HepG2 (cell line): Measurements from ENCODE around the gene HPD. TPM values are rescaled to one million over a fixed set of nuclear protein-coding genes. Genes with fewer than 3 reads are reported as not detected.

Experiments
- ATAC-seq: fragments of 200-7000 bp; cut with Tn5 transposase; 3 replicates; pipeline ENCODE4 v1.9.1; 2020; ENCODE audit warnings: mild to moderate bottlenecking, moderate library complexity
- BruUV-seq: library from RNA; stranded (reverse); fragments of 400-500 nt; replicated peaks from 2 replicates; lab custom pipeline; 2021; lab: Mats Ljungman, UMichigan
- CTCF ChIA-PET: fragments of 300-600 bp; formaldehyde crosslinking; extraction: SDS; loops from one replicate; lab custom pipeline; 2021; ENCODE audit warnings: low total read pairs, inconsistent platforms, low intra/inter-chr PET ratio; lab: Yijun Ruan, JAX
- POLR2A ChIA-PET: fragments of 350-600 bp; sonication (Branson Sonifier 250); formaldehyde crosslinking; loops from one replicate; lab custom pipeline; 2020; ENCODE audit warnings: antibody characterized with exemption, inconsistent platforms; lab: Yijun Ruan, JAX
- DNase-seq: peaks from one replicate; pipeline ENCODE4 v3.0.0-alpha.2; 2015; ENCODE audit warnings: low spot score
- FAIRE-seq: peaks from 3 replicates; lab custom pipeline; 2011; peaks lifted over from hg19 to GRCh38; lab: Jason Lieb, UNC
- H2AFZ ChIP-seq: one replicate; pipeline ENCODE4 v1.6.1; 2011; ENCODE audit warnings: low read length, inconsistent platforms
- H3K27ac ChIP-seq: fragments of 300-600 bp; 3 replicates; pipeline ENCODE4 v1.8.0; 2011; ENCODE audit warnings: mixed run types, mild to moderate bottlenecking, mixed read lengths, low read length, inconsistent platforms; ENCODE audit not compliant: insufficient read depth; ENCODE audit errors: extremely low read length
- H3K27me3 ChIP-seq, 2 experiments: fragments of 200-600 bp in 1 of 2; 2 replicates in 1 of 2; 3 replicates in 1 of 2; pipeline versions ENCODE4 v1.6.0 to v1.8.0; 2011; ENCODE audit warnings: low read length in 2 of 2, mild to moderate bottlenecking in 2 of 2, moderate library complexity in 2 of 2, inconsistent platforms in 1 of 2; ENCODE audit not compliant: insufficient read depth in 2 of 2, control insufficient read depth in 1 of 2
- H3K36me3 ChIP-seq, 2 experiments: fragments of 200-600 bp in 1 of 2; replicated peaks in 1 of 2; 2 replicates in 1 of 2; 3 replicates in 1 of 2; pipeline versions ENCODE4 v1.5.1 to v1.8.0; 2011; ENCODE audit warnings: low read length in 2 of 2, inconsistent platforms in 1 of 2; ENCODE audit not compliant: insufficient read depth in 2 of 2, control insufficient read depth in 1 of 2
- H3K4me1 ChIP-seq: 2 replicates; pipeline ENCODE4 v1.5.1; 2012; ENCODE audit warnings: low read length, inconsistent platforms; ENCODE audit not compliant: insufficient read depth
- H3K4me2 ChIP-seq: 2 replicates; pipeline ENCODE4 v1.6.0; 2011; ENCODE audit warnings: low read depth, low read length, inconsistent platforms
- H3K4me3 ChIP-seq, 3 experiments: fragments of 200-600 bp in 1 of 3; sonication (generic), shearing (Covaris generic) in 1 of 3; replicated peaks in 1 of 3; 2 replicates each; pipeline ENCODE4 v1.5.1; 2011 to 2016; ENCODE audit warnings: low read length in 3 of 3, inconsistent platforms in 2 of 3, low read depth in 2 of 3, mild to moderate bottlenecking in 2 of 3, control low read depth in 1 of 3, mixed read lengths in 1 of 3; ENCODE audit not compliant: insufficient read depth in 1 of 3
- H3K79me2 ChIP-seq: one replicate; pipeline ENCODE4 v1.6.1; 2011; ENCODE audit warnings: low read length, inconsistent platforms; ENCODE audit not compliant: insufficient read depth
- H3K9ac ChIP-seq: 2 replicates; pipeline ENCODE4 v1.6.0; 2011; ENCODE audit warnings: mild to moderate bottlenecking, low read depth, low read length, inconsistent platforms; ENCODE audit not compliant: insufficient read depth
- H3K9me3 ChIP-seq: 2 replicates; pipeline ENCODE4 v1.5.1; 2012; ENCODE audit warnings: mild to moderate bottlenecking, low read length
- H4K20me1 ChIP-seq: 2 replicates; pipeline ENCODE4 v1.6.0; 2011; ENCODE audit warnings: inconsistent platforms, mild to moderate bottlenecking, low read length, moderate library complexity; ENCODE audit not compliant: insufficient read depth
- KAT7 ChIP-seq: IDR thresholded peaks from 2 replicates; pipeline ENCODE4 v1.6.1; 2018; ENCODE audit warnings: borderline replicate concordance, missing compliant biosample characterization
- MYPOP ChIP-seq: sonication (generic); formaldehyde crosslinking; IDR thresholded peaks from 2 replicates; pipeline ENCODE4 v1.8.1; 2023; ENCODE audit warnings: mild to moderate bottlenecking, moderate library complexity, missing genetic modification reagents
- SIN3A ChIP-seq: IDR thresholded peaks from 2 replicates; pipeline ENCODE4 v1.6.1; 2011; ENCODE audit warnings: low read depth, mild to moderate bottlenecking, control low read depth, low read length, borderline replicate concordance
- TRAFD1 ChIP-seq: sonication (generic); formaldehyde crosslinking; IDR thresholded peaks from 2 replicates; pipeline ENCODE4 v1.5.1; 2020; ENCODE audit warnings: missing genetic modification reagents, mild to moderate bottlenecking, borderline replicate concordance
- ZBTB10 ChIP-seq: sonication (generic); formaldehyde crosslinking; IDR thresholded peaks from 2 replicates; pipeline ENCODE4 v1.4.0; 2020; ENCODE audit warnings: missing genetic modification reagents, borderline replicate concordance
- ZBTB33 ChIP-seq: sonication (generic); formaldehyde crosslinking; IDR thresholded peaks from 2 replicates; pipeline ENCODE4 v1.4.0; 2020; ENCODE audit warnings: missing genetic modification reagents
- ZFP36L2 ChIP-seq: sonication (generic); formaldehyde crosslinking; IDR thresholded peaks from 2 replicates; pipeline ENCODE4 v1.4.0; 2020; ENCODE audit warnings: missing genetic modification reagents
- ZFP91 ChIP-seq: sonication (generic); formaldehyde crosslinking; IDR thresholded peaks from 2 replicates; pipeline ENCODE4 v1.9.0; 2022; ENCODE audit warnings: missing genetic modification reagents, mild to moderate bottlenecking, borderline replicate concordance
- ZNF263 ChIP-seq: sonication (generic); formaldehyde crosslinking; IDR thresholded peaks from 2 replicates; pipeline ENCODE4 v1.4.0; 2020; ENCODE audit warnings: missing genetic modification reagents
- ZNF781 ChIP-seq: sonication (generic); formaldehyde crosslinking; IDR thresholded peaks from 2 replicates; pipeline ENCODE4 v1.5.1; 2020; ENCODE audit warnings: borderline replicate concordance, mild to moderate bottlenecking, missing genetic modification reagents; ENCODE audit errors: not compliant biosample characterization
- ZNF850 ChIP-seq: sonication (generic); formaldehyde crosslinking; conservative IDR thresholded peaks from 2 replicates; pipeline ENCODE4 v1.9.0; 2021; ENCODE audit warnings: mild to moderate bottlenecking, missing genetic modification reagents
- WGBS: methylation state at CpG from one replicate; pipeline ENCODE4 v1.1.6; 2017; ENCODE audit warnings: low lambda C conversion rate; 5-methylcytosine and 5-hydroxymethylcytosine counted together
- in situ Hi-C: cut with HindIII; loops from 2 replicates; pipeline ENCODE4 v1.10.0; 2017; ENCODE audit warnings: low pct_unique_long_range_greater_than_20kb; ENCODE audit not compliant: extremely low pct_ligation_motif_present
- intact Hi-C: fragments of 100-400 bp; cut with micrococcal nuclease; formaldehyde crosslinking; loops from one replicate; pipeline ENCODE4 v1.10.0; 2022; ENCODE audit not compliant: unreplicated experiment
- polyA plus RNA-seq, 8 experiments: library from polyadenylated mRNA; depleted of rRNA in 3 of 8; stranded (reverse) in 7 of 8; unstranded in 1 of 8; fragments of >200 nt; fragmentation: Illumina TruSeq in 4 of 8; extraction: Trizol in 4 of 8; gene quantifications; 2 replicates each; pipeline versions ENCODE4 v1.2.1 to v1.2.3, GENCODE V29; 2011 to 2016; ENCODE audit warnings: low read depth in 4 of 8, missing spikeins in 1 of 8, mixed read lengths in 1 of 8; ENCODE audit not compliant: insufficient read depth in 1 of 8
- total RNA-seq, 5 experiments: library from RNA; depleted of rRNA; stranded (reverse); fragments of >200 nt; fragmentation: Illumina TruSeq; extraction: Trizol; gene quantifications; 2 replicates each; pipeline ENCODE4 v1.2.3, GENCODE V29; 2016; ENCODE audit warnings: low read depth in 1 of 5

The HPD gene
- total and polyA plus RNA-seq, 2 of the 13 experiments (the other 11 are each of a cell fraction or from before 2014, with no cell fraction given): 120 to 195 TPM

- peak overlapping the region; percentile 98 for H3K9ac ChIP-seq
- H3K4me1 ChIP-seq: peaks cover 35% of the 10 kb centered on the region
- H3K9me3 ChIP-seq: no peaks in the 10 kb centered on the region
- ATAC-seq: peak; percentile 6; the same call in 2 of the 3 replicates
- BruUV-seq: no TSS peak
- in situ Hi-C loops: no loop called here
- H3K79me2 ChIP-seq: peaks cover 44% of the 10 kb centered on the region
- TF ChIP-seq ZNF263 (0 out of 2 replicates have a peak, but pooled peaks have one; percentile 14), MYPOP (no peak), SIN3A (0 out of 2 replicates have a peak, but pooled peaks have one; percentile 11), ZNF781 (CRISPR knock-in tag) (peak; percentile 16), ZFP36L2 (CRISPR knock-in tag) (no peak), KAT7 (CRISPR knock-in tag) (no peak), ZBTB33 (0 out of 2 replicates have a peak, but pooled peaks have one; percentile 4), ZBTB10 (CRISPR knock-in tag) (no peak), ZFP91 (CRISPR knock-in tag) (peak; percentile 98), TRAFD1 (CRISPR knock-in tag) (no peak), ZNF850 (no peak)
- TF ChIP-seq, all 625 proteins: peak for 5
- intact Hi-C loops: no loop called here
- ChIA-PET CTCF (no interaction called here), POLR2A (interaction anchor here (0.7 to 14.5 kb wide), 6 partner anchors 9 to 210 kb away, joined by 3 to 393 read pairs (median 4); partner anchors contain the start of genes HPD, PSMD9, RHOF and SETD1B)
- Histone ChIP-seq H2AFZ (no peak overlapping the region), H3K36me3 (peaks cover 12 to 16% of the 10 kb centered on the region in 2 experiments; a peak in 3 of 5 replicates), H4K20me1 (0 out of 2 replicates have a peak, but pooled peaks cover 8% of the 10 kb centered on the region), H3K27ac (peak overlapping the region; percentile 40), H3K4me3 (peak overlapping the region; percentile 71 to 88 (median 79); a peak in 5 of 6 replicates), H3K27me3 (no peaks in the 10 kb centered on the region; a peak in 1 of 5 replicates), H3K4me2 (peak overlapping the region; percentile 100)
- no peak for DNase-seq
- no peak for FAIRE-seq
- 67% methylated on average over 16 of the region's 21 CpGs for WGBS
Observed at GRCh38 chr12:121806546-121807423, 51.9 kb downstream of the HPD start.
